Fibroblast of the conjunctiva (primary cell): ENCODE results near the gene THADA.
"Not testable (repeated sequence)": the region's sequence is repeated elsewhere in the genome, so short reads cannot be mapped to it uniquely, and the experiment has no call there.

Experiments
- DNase-seq: peaks from one replicate; pipeline ENCODE4 v3.0.0-alpha.2; 2010; ENCODE audit warnings: low read depth

Gene THADA

GRCh38 chr2:43414033-43414432 lies 181.8 kb downstream of the THADA start:
- no peak for DNase-seq

- DNase-seq, result no peak
These were observed 183.6 kb downstream of the THADA start for GRCh38 chr2:43412114-43412753.

GRCh38 chr2:43410055-43410604 lies 185.7 kb downstream of the THADA start:
- no peak for DNase-seq

GRCh38 chr2:43408407-43409160 lies 187.3 kb downstream of the THADA start:
- DNase-seq, result no peak

GRCh38 chr2:43407935-43408334 lies 187.9 kb downstream of the THADA start:
- no peak for DNase-seq

- no peak for DNase-seq
These were observed 189.1 kb downstream of the THADA start for GRCh38 chr2:43406651-43407279.

GRCh38 chr2:43405829-43406228 lies 190.0 kb downstream of the THADA start:
- no peak for DNase-seq

GRCh38 chr2:43402452-43402937 lies 193.3 kb downstream of the THADA start:
- no peak for DNase-seq

GRCh38 chr2:43402002-43402401 lies 193.8 kb downstream of the THADA start:
- DNase-seq, result no peak

- no peak for DNase-seq
These were observed 195.3 kb downstream of the THADA start for GRCh38 chr2:43400508-43400907.

GRCh38 chr2:43399515-43400264 lies 196.1 kb downstream of the THADA start:
- DNase-seq, result peak; percentile 33

GRCh38 chr2:43399098-43399497 lies 196.7 kb downstream of the THADA start:
- no peak for DNase-seq

GRCh38 chr2:43397821-43398220 lies 198.0 kb downstream of the THADA start:
- DNase-seq, result no peak

GRCh38 chr2:43397411-43397810 lies 198.4 kb downstream of the THADA start:
- DNase-seq, result no peak

GRCh38 chr2:43396344-43396743 lies 199.5 kb downstream of the THADA start:
- not testable (repeated sequence) for DNase-seq

GRCh38 chr2:43393918-43394317 lies 201.9 kb downstream of the THADA start:
- no peak for DNase-seq

GRCh38 chr2:43391878-43392215 lies 204.0 kb downstream of the THADA start:
- peak; percentile 23 for DNase-seq

- no peak for DNase-seq
These were observed 204.5 kb downstream of the THADA start for GRCh38 chr2:43391201-43391877.

GRCh38 chr2:43389581-43390466 lies 206.0 kb downstream of the THADA start:
- DNase-seq, result no peak

GRCh38 chr2:43388371-43388770 lies 207.5 kb downstream of the THADA start:
- no peak for DNase-seq
